ENCODE results near the gene PES1. TPM values are rescaled to one million over a fixed set of nuclear protein-coding genes. Genes with fewer than 3 reads are reported as not detected.

Gene PES1
- total RNA-seq, 1 experiment from 2014 or later, result 167 TPM

DNA sequence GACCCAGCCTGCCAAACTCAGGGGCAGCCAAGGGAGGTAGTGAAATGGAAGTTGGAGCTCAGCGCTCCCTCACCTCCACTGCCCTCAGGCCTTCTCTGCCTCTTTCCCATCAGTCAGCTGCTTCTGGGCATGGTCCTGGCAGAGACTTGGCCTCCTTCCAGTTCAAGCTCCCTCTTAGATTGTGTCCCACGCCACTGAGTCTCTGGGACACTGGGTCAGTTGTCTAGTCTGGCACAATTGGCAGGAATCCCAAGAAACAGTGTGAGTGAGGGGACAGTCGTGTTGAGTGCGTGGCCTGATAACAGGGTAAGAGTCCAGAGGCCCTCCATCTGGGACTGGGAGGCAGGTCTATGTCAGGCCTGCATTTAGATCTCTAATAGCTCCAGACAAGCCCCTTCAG lies 36.8 kb upstream of the PES1 start:
- no peaks in the 10 kb centered on the region for H3K9me3 ChIP-seq (ENCODE audit: control insufficient read depth in 1 of 2, insufficient read depth in 1 of 2, low read depth in 1 of 2, low read length in 2 of 2)
- no peak overlapping the region for H3K4me3 ChIP-seq (replicated peaks in 1 of 2; ENCODE audit: low read depth in 1 of 2, low read length in 2 of 2)
- H3K27ac ChIP-seq (ENCODE audit: low read depth, low read length), result no peak overlapping the region
- H3K9ac ChIP-seq (ENCODE audit: low read length), result no peak overlapping the region
- CTCF ChIA-PET, result interaction anchor here (0.7 to 1.0 kb wide), 2 partner anchors 22 to 74 kb away, joined by 3 read pairs; partner anchors contain the start of gene TCN2
- no peak for ATAC-seq
- intact Hi-C loops (cut with micrococcal nuclease), result no loop called here
- RAD21 ChIA-PET (ENCODE audit: low non-redundant PET in 1 of 2, low total read pairs in 2 of 2, uncharacterized antibody in 2 of 2, unreplicated experiment in 2 of 2), result no interaction called here
- no peaks in the 10 kb centered on the region for H3K27me3 ChIP-seq (ENCODE audit: insufficient read depth, low read length)
- H3K9me2 ChIP-seq (ENCODE audit: insufficient read depth), result no peaks in the 10 kb centered on the region
- no peaks in the 10 kb centered on the region for H4K20me1 ChIP-seq (ENCODE audit: insufficient read depth)
- no TSS peak for BruUV-seq (replicated peaks)
- H2AFZ ChIP-seq (ENCODE audit: low read depth, low read length, poor library complexity, severe bottlenecking), result no peak overlapping the region
- H3K79me2 ChIP-seq (ENCODE audit: insufficient read depth, low read length), result no peaks in the 10 kb centered on the region
- DNase-seq (ENCODE audit: low read depth, low spot score), result no peak
- H3K36me3 ChIP-seq (ENCODE audit: control insufficient read depth in 1 of 2, insufficient read depth in 2 of 2, low read length in 2 of 2), result no peaks in the 10 kb centered on the region
- H3K4me2 ChIP-seq (ENCODE audit: low read length), result no peak overlapping the region
- TF ChIP-seq, protein P1, sequence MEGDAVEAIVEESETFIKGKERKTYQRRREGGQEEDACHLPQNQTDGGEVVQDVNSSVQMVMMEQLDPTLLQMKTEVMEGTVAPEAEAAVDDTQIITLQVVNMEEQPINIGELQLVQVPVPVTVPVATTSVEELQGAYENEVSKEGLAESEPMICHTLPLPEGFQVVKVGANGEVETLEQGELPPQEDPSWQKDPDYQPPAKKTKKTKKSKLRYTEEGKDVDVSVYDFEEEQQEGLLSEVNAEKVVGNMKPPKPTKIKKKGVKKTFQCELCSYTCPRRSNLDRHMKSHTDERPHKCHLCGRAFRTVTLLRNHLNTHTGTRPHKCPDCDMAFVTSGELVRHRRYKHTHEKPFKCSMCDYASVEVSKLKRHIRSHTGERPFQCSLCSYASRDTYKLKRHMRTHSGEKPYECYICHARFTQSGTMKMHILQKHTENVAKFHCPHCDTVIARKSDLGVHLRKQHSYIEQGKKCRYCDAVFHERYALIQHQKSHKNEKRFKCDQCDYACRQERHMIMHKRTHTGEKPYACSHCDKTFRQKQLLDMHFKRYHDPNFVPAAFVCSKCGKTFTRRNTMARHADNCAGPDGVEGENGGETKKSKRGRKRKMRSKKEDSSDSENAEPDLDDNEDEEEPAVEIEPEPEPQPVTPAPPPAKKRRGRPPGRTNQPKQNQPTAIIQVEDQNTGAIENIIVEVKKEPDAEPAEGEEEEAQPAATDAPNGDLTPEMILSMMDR (IDR thresholded peaks at IDR 0.05 in 2 of 3, conservative IDR thresholded peaks at IDR 0.05 in 1 of 3; ENCODE audit: borderline replicate concordance in 1 of 3, insufficient read depth in 1 of 3, low read depth in 2 of 3, low read length in 2 of 3), result no peak
- no peak for TF ChIP-seq YY1 (IDR thresholded peaks at IDR 0.05; ENCODE audit: extremely low read depth, insufficient replicate concordance, low read depth, low read length)
- TF ChIP-seq TCF7L2 (IDR thresholded peaks at IDR 0.05; ENCODE audit: borderline replicate concordance, extremely low read depth, insufficient read depth, insufficient read length), result no peak
- no peak for TF ChIP-seq RAD21 (IDR thresholded peaks at IDR 0.05; ENCODE audit: low read depth)
- TF ChIP-seq CBX3 (IDR thresholded peaks at IDR 0.05; ENCODE audit: low read depth), result no peak
- TF ChIP-seq EZH2phosphoT487 (IDR thresholded peaks at IDR 0.05; ENCODE audit: borderline replicate concordance), result no peak
- no peaks in the 10 kb centered on the region for H3K4me1 ChIP-seq (ENCODE audit: control insufficient read depth in 1 of 2, insufficient read depth in 2 of 2, low read length in 2 of 2)
- POLR2A ChIA-PET, result no interaction called here

DNA sequence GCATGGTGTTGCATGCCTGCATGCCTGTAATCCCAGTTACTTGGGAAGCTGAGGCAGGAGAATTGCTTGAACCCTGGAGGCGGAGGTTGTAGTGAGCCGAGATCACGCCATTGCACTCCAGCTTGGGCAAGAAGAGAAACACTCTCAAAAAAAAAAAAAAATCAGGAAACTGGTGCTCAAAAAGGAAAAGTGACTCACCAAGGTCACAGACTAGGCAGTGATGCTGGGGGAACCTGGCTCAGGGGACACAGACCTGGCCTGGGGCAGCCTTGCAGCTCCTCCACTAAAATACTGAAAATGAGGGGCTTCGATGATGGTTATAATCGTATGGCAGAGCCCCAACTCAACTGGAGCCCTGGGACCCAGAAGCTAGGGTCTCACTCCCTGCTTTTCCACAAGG lies 35.8 kb upstream of the PES1 start:
- no peaks in the 10 kb centered on the region for H3K79me2 ChIP-seq (ENCODE audit: insufficient read depth, low read length)
- no peaks in the 10 kb centered on the region for H3K36me3 ChIP-seq (ENCODE audit: control insufficient read depth in 1 of 2, insufficient read depth in 2 of 2, low read length in 2 of 2)
- H3K4me1 ChIP-seq (ENCODE audit: control insufficient read depth in 1 of 2, insufficient read depth in 2 of 2, low read length in 2 of 2), result no peaks in the 10 kb centered on the region
- ATAC-seq (no peak), DNase-seq (ENCODE audit: low read depth, low spot score) (no peak)
- no peak overlapping the region for H3K27ac ChIP-seq (ENCODE audit: low read depth, low read length)
- ChIA-PET POLR2A (no interaction called here), CTCF (interaction anchor here (0.7 to 1.0 kb wide), 2 partner anchors 21 to 75 kb away, joined by 3 read pairs; partner anchors contain the start of gene TCN2), RAD21 (ENCODE audit: low non-redundant PET in 1 of 2, low total read pairs in 2 of 2, uncharacterized antibody in 2 of 2, unreplicated experiment in 2 of 2) (interaction anchor here in 1 of 2 experiments (0.6 kb wide), 1 partner anchor 839 kb away, joined by 4 read pairs; no protein-coding TSS in a partner anchor)
- no peak overlapping the region for H3K4me2 ChIP-seq (ENCODE audit: low read length)
- H3K4me3 ChIP-seq (replicated peaks in 1 of 2; ENCODE audit: low read depth in 1 of 2, low read length in 2 of 2), result no peak overlapping the region
- no peaks in the 10 kb centered on the region for H4K20me1 ChIP-seq (ENCODE audit: insufficient read depth)
- H3K9me3 ChIP-seq (ENCODE audit: control insufficient read depth in 1 of 2, insufficient read depth in 1 of 2, low read depth in 1 of 2, low read length in 2 of 2), result no peaks in the 10 kb centered on the region
- no peaks in the 10 kb centered on the region for H3K27me3 ChIP-seq (ENCODE audit: insufficient read depth, low read length)
- BruUV-seq (replicated peaks), result no TSS peak
- intact Hi-C loops (cut with micrococcal nuclease), result no loop called here
- no peak overlapping the region for H3K9ac ChIP-seq (ENCODE audit: low read length)
- H3K9me2 ChIP-seq (ENCODE audit: insufficient read depth), result no peaks in the 10 kb centered on the region
- H2AFZ ChIP-seq (ENCODE audit: low read depth, low read length, poor library complexity, severe bottlenecking), result no peak overlapping the region
- TF ChIP-seq POLR2AphosphoS5 (IDR thresholded peaks at IDR 0.05; ENCODE audit: low read depth, low read length) (no peak), EZH2phosphoT487 (IDR thresholded peaks at IDR 0.05; ENCODE audit: borderline replicate concordance) (no peak), ZFX (IDR thresholded peaks at IDR 0.05) (no peak), EZH2 (IDR thresholded peaks at IDR 0.05) (no peak), ZNF274 (IDR thresholded peaks at IDR 0.05; ENCODE audit: low read depth, low read length) (no peak), FOSL1 (IDR thresholded peaks at IDR 0.05; ENCODE audit: low read depth) (no peak), CBX3 (IDR thresholded peaks at IDR 0.05; ENCODE audit: low read depth) (no peak), SP1 (IDR thresholded peaks at IDR 0.05; ENCODE audit: low read depth) (no peak)
- TF ChIP-seq, protein P2, sequence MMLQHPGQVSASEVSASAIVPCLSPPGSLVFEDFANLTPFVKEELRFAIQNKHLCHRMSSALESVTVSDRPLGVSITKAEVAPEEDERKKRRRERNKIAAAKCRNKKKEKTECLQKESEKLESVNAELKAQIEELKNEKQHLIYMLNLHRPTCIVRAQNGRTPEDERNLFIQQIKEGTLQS (IDR thresholded peaks at IDR 0.05), result no peak
- TF ChIP-seq, protein P3, sequence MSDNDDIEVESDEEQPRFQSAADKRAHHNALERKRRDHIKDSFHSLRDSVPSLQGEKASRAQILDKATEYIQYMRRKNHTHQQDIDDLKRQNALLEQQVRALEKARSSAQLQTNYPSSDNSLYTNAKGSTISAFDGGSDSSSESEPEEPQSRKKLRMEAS (IDR thresholded peaks at IDR 0.05), result no peak
- TF ChIP-seq, protein P4, sequence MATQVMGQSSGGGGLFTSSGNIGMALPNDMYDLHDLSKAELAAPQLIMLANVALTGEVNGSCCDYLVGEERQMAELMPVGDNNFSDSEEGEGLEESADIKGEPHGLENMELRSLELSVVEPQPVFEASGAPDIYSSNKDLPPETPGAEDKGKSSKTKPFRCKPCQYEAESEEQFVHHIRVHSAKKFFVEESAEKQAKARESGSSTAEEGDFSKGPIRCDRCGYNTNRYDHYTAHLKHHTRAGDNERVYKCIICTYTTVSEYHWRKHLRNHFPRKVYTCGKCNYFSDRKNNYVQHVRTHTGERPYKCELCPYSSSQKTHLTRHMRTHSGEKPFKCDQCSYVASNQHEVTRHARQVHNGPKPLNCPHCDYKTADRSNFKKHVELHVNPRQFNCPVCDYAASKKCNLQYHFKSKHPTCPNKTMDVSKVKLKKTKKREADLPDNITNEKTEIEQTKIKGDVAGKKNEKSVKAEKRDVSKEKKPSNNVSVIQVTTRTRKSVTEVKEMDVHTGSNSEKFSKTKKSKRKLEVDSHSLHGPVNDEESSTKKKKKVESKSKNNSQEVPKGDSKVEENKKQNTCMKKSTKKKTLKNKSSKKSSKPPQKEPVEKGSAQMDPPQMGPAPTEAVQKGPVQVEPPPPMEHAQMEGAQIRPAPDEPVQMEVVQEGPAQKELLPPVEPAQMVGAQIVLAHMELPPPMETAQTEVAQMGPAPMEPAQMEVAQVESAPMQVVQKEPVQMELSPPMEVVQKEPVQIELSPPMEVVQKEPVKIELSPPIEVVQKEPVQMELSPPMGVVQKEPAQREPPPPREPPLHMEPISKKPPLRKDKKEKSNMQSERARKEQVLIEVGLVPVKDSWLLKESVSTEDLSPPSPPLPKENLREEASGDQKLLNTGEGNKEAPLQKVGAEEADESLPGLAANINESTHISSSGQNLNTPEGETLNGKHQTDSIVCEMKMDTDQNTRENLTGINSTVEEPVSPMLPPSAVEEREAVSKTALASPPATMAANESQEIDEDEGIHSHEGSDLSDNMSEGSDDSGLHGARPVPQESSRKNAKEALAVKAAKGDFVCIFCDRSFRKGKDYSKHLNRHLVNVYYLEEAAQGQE (IDR thresholded peaks at IDR 0.05; ENCODE audit: low read depth), result no peak

Data from HCT116 (cell line).